Left ventricle myocardium superior (tissue), 1 donor: ENCODE results near the gene CLPTM1L. TPM values are rescaled to one million over a fixed set of nuclear protein-coding genes. Genes with fewer than 3 reads are reported as not detected.
"Not testable (repeated sequence)": the region's sequence is repeated elsewhere in the genome, so short reads cannot be mapped to it uniquely, and the experiment has no call there.

ENCODE experiments used
- ATAC-seq: fragments of 200-7000 bp; cut with Tn5 transposase; one replicate; pipeline ENCODE4 v1.9.1; 2020; ENCODE audit warnings: mild to moderate bottlenecking, moderate library complexity
- DNase-seq: peaks from one replicate; pipeline ENCODE4 v3.0.0-alpha.2; 2020
- intact Hi-C: fragments of 100-400 bp; cut with micrococcal nuclease; formaldehyde crosslinking; loops from one replicate; pipeline ENCODE4 v1.11.0; 2022
- total RNA-seq: library from RNA; stranded (reverse); fragmentation: NEBNext Ultra II Directional; extraction: Animal tissue kit (Norgen Biotek cat#: 25700); gene quantifications from one replicate; pipeline ENCODE4 v1.2.1, GENCODE V29; 2021
- donor health status: DM: no; HTN: yes; CAD: no; lungs with severe emphysema.

Gene CLPTM1L
- total RNA-seq, 1 donor from 2014 or later: 31.5 TPM

- DNase-seq (no peak), ATAC-seq (no peak)
- intact Hi-C loops: no loop called here
Observed at GRCh38 chr5:1299511-1299850, 45.4 kb downstream of the CLPTM1L start.

DNA sequence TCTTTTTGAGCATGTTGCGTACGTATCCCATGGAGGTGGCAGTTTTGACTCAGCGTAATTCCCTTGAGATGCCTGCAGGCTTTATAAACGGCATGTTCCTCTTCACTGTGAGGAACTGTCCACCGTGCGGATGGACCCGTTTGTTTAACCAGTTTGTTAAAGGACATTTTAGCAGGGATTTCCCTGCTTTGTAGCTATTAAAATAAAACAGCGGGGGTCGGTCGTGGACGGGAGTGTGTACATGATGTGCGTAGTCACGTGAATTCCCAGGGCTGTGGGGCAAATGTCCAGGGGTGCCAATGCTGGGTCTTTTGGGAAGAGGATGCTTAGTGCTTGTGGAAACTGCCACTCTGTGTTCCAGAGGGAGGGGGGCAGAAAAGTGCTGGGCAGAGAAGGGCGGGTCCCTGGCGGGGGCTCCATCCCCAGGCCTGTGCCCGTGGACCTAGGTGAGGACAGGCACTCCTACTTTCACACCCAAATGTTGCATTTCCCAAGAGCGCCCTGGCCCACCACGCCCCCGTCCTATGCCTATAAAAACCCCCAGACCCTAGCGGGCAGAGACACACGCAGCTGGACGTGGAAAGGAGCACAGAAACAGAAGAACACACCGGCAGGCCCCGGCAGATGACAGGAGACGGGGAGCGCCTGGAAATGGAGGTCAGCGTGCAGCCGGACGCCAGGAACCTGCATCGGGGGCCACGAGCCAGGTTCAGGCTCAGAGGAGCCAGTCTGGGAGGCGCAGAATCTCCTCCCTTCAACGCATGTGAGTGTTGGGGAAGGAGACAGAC is 46.0 kb downstream of the CLPTM1L start:
- ATAC-seq (no peak), DNase-seq (no peak)
- intact Hi-C loops: no loop called here

- intact Hi-C loops: no loop called here
- ATAC-seq (no peak), DNase-seq (no peak)
Observed at GRCh38 chr5:1298067-1298551, 46.8 kb downstream of the CLPTM1L start.

- intact Hi-C loops: no loop called here
- ATAC-seq (no peak), DNase-seq (no peak)
Observed at GRCh38 chr5:1297243-1297642, 47.7 kb downstream of the CLPTM1L start.

DNA sequence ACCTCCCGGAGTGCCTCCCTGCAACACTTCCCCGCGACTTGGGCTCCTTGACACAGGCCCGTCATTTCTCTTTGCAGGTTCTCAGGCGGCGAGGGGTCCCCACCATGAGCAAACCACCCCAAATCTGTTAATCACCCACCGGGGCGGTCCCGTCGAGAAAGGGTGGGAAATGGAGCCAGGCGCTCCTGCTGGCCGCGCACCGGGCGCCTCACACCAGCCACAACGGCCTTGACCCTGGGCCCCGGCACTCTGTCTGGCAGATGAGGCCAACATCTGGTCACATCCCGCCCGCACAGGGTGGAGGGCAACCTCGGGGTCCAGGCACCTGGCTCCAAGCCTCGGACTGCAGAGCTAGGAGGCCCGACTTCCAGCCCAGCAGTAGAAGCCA is 49.3 kb downstream of the CLPTM1L start:
- DNase-seq (no peak), ATAC-seq (no peak)
- intact Hi-C loops: no loop called here

DNA sequence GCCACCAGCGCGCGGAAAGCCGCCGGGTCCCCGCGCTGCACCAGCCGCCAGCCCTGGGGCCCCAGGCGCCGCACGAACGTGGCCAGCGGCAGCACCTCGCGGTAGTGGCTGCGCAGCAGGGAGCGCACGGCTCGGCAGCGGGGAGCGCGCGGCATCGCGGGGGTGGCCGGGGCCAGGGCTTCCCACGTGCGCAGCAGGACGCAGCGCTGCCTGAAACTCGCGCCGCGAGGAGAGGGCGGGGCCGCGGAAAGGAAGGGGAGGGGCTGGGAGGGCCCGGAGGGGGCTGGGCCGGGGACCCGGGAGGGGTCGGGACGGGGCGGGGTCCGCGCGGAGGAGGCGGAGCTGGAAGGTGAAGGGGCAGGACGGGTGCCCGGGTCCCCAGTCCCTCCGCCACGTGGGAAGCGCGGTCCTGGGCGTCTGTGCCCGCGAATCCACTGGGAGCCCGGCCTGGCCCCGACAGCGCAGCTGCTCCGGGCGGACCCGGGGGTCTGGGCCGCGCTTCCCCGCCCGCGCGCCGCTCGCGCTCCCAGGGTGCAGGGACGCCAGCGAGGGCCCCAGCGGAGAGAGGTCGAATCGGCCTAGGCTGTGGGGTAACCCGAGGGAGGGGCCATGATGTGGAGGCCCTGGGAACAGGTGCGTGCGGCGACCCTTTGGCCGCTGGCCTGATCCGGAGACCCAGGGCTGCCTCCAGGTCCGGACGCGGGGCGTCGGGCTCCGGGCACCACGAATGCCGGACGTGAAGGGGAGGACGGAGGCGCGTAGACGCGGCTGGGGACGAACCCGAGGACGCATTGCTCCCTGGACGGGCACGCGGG is 49.9 kb downstream of the CLPTM1L start, which contains the start of gene TERT:
TERT (minus strand) TSS at position 234 of the 815 bp plus-strand sequence; CDS start at position 155, 79 bp downstream.
- ATAC-seq (no peak), DNase-seq (no peak)
- intact Hi-C loops: no loop called here

DNA sequence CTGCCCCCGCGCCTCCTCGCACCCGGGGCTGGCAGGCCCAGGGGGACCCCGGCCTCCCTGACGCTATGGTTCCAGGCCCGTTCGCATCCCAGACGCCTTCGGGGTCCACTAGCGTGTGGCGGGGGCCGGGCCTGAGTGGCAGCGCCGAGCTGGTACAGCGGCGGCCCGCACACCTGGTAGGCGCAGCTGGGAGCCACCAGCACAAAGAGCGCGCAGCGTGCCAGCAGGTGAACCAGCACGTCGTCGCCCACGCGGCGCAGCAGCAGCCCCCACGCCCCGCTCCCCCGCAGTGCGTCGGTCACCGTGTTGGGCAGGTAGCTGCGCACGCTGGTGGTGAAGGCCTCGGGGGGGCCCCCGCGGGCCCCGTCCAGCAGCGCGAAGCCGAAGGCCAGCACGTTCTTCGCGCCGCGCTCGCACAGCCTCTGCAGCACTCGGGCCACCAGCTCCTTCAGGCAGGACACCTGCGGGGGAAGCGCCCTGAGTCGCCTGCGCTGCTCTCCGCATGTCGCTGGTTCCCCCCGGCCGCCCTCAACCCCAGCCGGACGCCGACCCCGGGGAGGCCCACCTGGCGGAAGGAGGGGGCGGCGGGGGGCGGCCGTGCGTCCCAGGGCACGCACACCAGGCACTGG is 50.6 kb downstream of the CLPTM1L start:
- ATAC-seq (no peak), DNase-seq (no peak)
- intact Hi-C loops: no loop called here

- ATAC-seq (no peak), DNase-seq (no peak)
- intact Hi-C loops: no loop called here
Observed at GRCh38 chr5:1293416-1294205, 51.3 kb downstream of the CLPTM1L start.

- ATAC-seq (no peak), DNase-seq (no peak)
- intact Hi-C loops: no loop called here
Observed at GRCh38 chr5:1292846-1293415, 52.0 kb downstream of the CLPTM1L start.

DNA sequence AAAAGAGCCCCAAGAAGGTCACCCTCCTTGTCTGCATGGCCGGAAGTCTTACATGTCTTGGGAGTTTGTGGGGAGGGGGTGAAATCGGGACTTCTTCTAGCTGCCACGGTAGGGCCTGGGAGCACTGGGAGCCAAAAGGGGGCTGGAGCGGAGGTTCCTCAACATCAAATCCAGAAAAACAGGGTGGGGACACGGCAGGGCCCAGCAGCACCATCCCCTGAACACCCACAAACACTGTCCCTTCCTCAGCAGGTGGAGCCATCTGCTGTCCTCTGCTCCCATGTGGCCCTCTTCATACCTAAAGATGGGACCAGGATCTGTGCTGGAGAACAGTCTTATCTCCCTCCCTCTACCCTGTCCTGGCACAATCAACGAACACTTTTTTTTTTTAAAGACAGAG is 52.8 kb downstream of the CLPTM1L start:
- ATAC-seq (no peak), DNase-seq (no peak)
- intact Hi-C loops: no loop called here

- intact Hi-C loops: no loop called here
- ATAC-seq: no peak
- no peak for DNase-seq
Observed at GRCh38 chr5:1291611-1292080, 53.3 kb downstream of the CLPTM1L start.

DNA sequence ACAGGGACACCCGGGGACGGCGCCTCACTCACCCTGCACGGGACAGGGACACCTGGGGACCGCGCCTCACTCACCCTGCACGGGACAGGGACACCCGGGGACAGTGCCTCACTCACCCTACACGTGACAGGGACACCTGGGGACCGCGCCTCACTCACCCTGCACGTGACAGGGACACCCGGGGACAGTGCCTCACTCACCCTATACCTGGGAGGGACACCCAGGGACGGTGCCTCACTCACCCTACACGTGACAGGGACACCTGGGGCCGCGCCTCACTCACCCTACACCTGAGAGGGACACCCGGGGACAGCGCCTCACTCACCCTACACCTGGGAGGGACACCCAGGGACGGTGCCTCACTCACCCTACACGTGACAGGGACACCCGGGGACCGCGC is 53.9 kb downstream of the CLPTM1L start:
- ATAC-seq, intact Hi-C loops, DNase-seq: not testable (repeated sequence)

- DNase-seq, ATAC-seq, intact Hi-C loops: not testable (repeated sequence)
Observed at GRCh38 chr5:1289559-1289958, 55.3 kb downstream of the CLPTM1L start.

- intact Hi-C loops: no loop called here
- no peak for ATAC-seq
- DNase-seq: no peak
Observed at GRCh38 chr5:1288439-1289335, 56.2 kb downstream of the CLPTM1L start.

- intact Hi-C loops: no loop called here
- ATAC-seq: no peak
- no peak for DNase-seq
Observed at GRCh38 chr5:1285883-1286291, 59.0 kb downstream of the CLPTM1L start.

- no peak for DNase-seq
- no peak for ATAC-seq
Observed at GRCh38 chr5:1285141-1285540, 59.8 kb downstream of the CLPTM1L start.

GRCh38 chr5:1284336-1284970 is 60.4 kb downstream of the CLPTM1L start:
- ATAC-seq, intact Hi-C loops: not testable (repeated sequence)
- DNase-seq: peak; percentile 21

More at GRCh38 chr5:1285141-1285540, 59.8 kb downstream of the CLPTM1L start:
- intact Hi-C loops: no loop called here
